Stimulated activated CD4-positive, alpha-beta T cell treated with anti-CD3 and anti-CD28 coated beads, Interleukin-1b, Interleukin-23, amount 100 ng/mL, for 1 hour (primary cell): ENCODE results near the gene PFKL.
A peak's percentile ranks its signal among the peaks of the same experiment; 100 is the strongest.

ENCODE experiments used
- DNase-seq, 2 donors: peaks; one replicate each; pipeline ENCODE4 v3.0.0-alpha.2; 2020; ENCODE audit warnings: low read depth in 2 of 2

The PFKL gene

GRCh38 chr21:44299458-44300261 lies at the start of gene PFKL:
PFKL (plus strand) TSS chr21:44300053; CDS start chr21:44300106, 53 bp downstream.
- peak in 1 of 2 donors; percentile 40 for DNase-seq

GRCh38 chr21:44253832-44254710 lies 45.8 kb upstream of the PFKL start:
- no peak for DNase-seq

- no peak for DNase-seq
Measured at GRCh38 chr21:44255511-44255981, 44.3 kb upstream of the PFKL start.

- no peak for DNase-seq
Measured at GRCh38 chr21:44258056-44258725, 41.7 kb upstream of the PFKL start.

- DNase-seq = no peak
Measured at GRCh38 chr21:44259082-44259705, 40.7 kb upstream of the PFKL start.

- DNase-seq = no peak
Measured at GRCh38 chr21:44260066-44260465, 39.8 kb upstream of the PFKL start.

GRCh38 chr21:44260791-44261631 lies 38.8 kb upstream of the PFKL start:
- no peak for DNase-seq

- no peak for DNase-seq
Measured at GRCh38 chr21:44261675-44262295, 38.1 kb upstream of the PFKL start, which contains the start of gene DNMT3L. DNMT3L (minus strand) TSS chr21:44261897; CDS start chr21:44261259, 638 bp downstream.

GRCh38 chr21:44262338-44263056 lies 37.4 kb upstream of the PFKL start:
- DNase-seq = no peak

- no peak for DNase-seq
Measured at GRCh38 chr21:44263221-44263760, 36.6 kb upstream of the PFKL start.

- DNase-seq = no peak
Measured at GRCh38 chr21:44263768-44264167, 36.1 kb upstream of the PFKL start.

- DNase-seq = no peak
Measured at GRCh38 chr21:44265734-44266270, 34.1 kb upstream of the PFKL start.

- no peak for DNase-seq
Measured at GRCh38 chr21:44267655-44268142, 32.2 kb upstream of the PFKL start.

GRCh38 chr21:44269090-44269489 lies 30.8 kb upstream of the PFKL start:
- DNase-seq = no peak

GRCh38 chr21:44271558-44272283 lies 28.1 kb upstream of the PFKL start:
- DNase-seq = no peak

GRCh38 chr21:44272284-44272858 lies 27.5 kb upstream of the PFKL start:
- DNase-seq = no peak

GRCh38 chr21:44273046-44273445 lies 26.8 kb upstream of the PFKL start:
- no peak for DNase-seq

- no peak for DNase-seq
Measured at GRCh38 chr21:44275041-44275440, 24.8 kb upstream of the PFKL start.
